AG09319 (cell line): ENCODE results near the gene RMND1.
"Not testable (repeated sequence)": the region's sequence is repeated elsewhere in the genome, so short reads cannot be mapped to it uniquely, and the experiment has no call there.

Experiments
- DNase-seq: peaks from one replicate; pipeline ENCODE4 v3.0.0-alpha.2; 2010; ENCODE audit warnings: low read depth; ENCODE audit errors: extremely low read depth
- CTCF ChIP-seq: IDR thresholded peaks from 2 replicates; pipeline ENCODE4 v1.5.1; 2011; ENCODE audit warnings: low read depth, mild to moderate bottlenecking, inconsistent platforms, low read length, moderate library complexity

Gene RMND1

GRCh38 chr6:151451417-151451949, 443 bp downstream of the RMND1 start:
- no peak for DNase-seq
- TF ChIP-seq CTCF, result no peak

- DNase-seq, result not testable (repeated sequence)
These were observed 998 bp downstream of the RMND1 start for GRCh38 chr6:151450928-151451327.

- no peak for TF ChIP-seq CTCF
- no peak for DNase-seq
These were observed 3.3 kb downstream of the RMND1 start for GRCh38 chr6:151448623-151449022.

GRCh38 chr6:151447237-151447636, 4.7 kb downstream of the RMND1 start:
- no peak for DNase-seq
- TF ChIP-seq CTCF, result no peak

- TF ChIP-seq CTCF, result no peak
- no peak for DNase-seq
These were observed 6.4 kb downstream of the RMND1 start for GRCh38 chr6:151445482-151445881.

GRCh38 chr6:151443911-151444621, 7.9 kb downstream of the RMND1 start:
- no peak for TF ChIP-seq CTCF
- DNase-seq, result no peak

GRCh38 chr6:151443454-151443853, 8.5 kb downstream of the RMND1 start:
- DNase-seq, result no peak
- no peak for TF ChIP-seq CTCF

GRCh38 chr6:151442371-151442770, 9.6 kb downstream of the RMND1 start:
- DNase-seq, result no peak

More at GRCh38 chr6:151442371-151442770, 9.6 kb downstream of the RMND1 start:
- TF ChIP-seq CTCF, result no peak
